T follicular helper cell (primary cell): ENCODE measurements around the gene SDCBP2.

ENCODE experiments used
- DNase-seq: peaks from one replicate; pipeline ENCODE4 v3.0.0-alpha.2; 2020; ENCODE audit warnings: low read depth
- total RNA-seq, 2 experiments: gene quantifications; one replicate each; lab custom pipeline; 2026; lab: John Stamatoyannopoulos, UW

SDCBP2 gene
- 1.0 to 1.6 reads per million in 2 experiments for total RNA-seq

- no peak for DNase-seq
Observed at GRCh38 chr20:1328680-1329330, at the start of gene SDCBP2. Gene SDCBP2 (minus strand): TSS chr20:1329139. CDS start chr20:1320416, 8,723 bp downstream.

GRCh38 chr20:1378735-1379125 is 49.8 kb upstream of the SDCBP2 start:
- no peak for DNase-seq

GRCh38 chr20:1377984-1378734 is 49.2 kb upstream of the SDCBP2 start:
- no peak for DNase-seq

- no peak for DNase-seq
Observed at GRCh38 chr20:1377341-1377871, 48.5 kb upstream of the SDCBP2 start.

- no peak for DNase-seq
Observed at GRCh38 chr20:1376408-1377270, 47.7 kb upstream of the SDCBP2 start.

GRCh38 chr20:1376007-1376406 is 47.1 kb upstream of the SDCBP2 start:
- DNase-seq: no peak

- DNase-seq: no peak
Observed at GRCh38 chr20:1375515-1375914, 46.6 kb upstream of the SDCBP2 start.

- no peak for DNase-seq
Observed at GRCh38 chr20:1374246-1374645, 45.3 kb upstream of the SDCBP2 start.

GRCh38 chr20:1373614-1374013 is 44.7 kb upstream of the SDCBP2 start:
- no peak for DNase-seq

GRCh38 chr20:1373036-1373435 is 44.1 kb upstream of the SDCBP2 start:
- DNase-seq: no peak

GRCh38 chr20:1371830-1372539 is 43.0 kb upstream of the SDCBP2 start:
- no peak for DNase-seq

GRCh38 chr20:1371202-1371782 is 42.4 kb upstream of the SDCBP2 start:
- no peak for DNase-seq

- DNase-seq: no peak
Observed at GRCh38 chr20:1370548-1371110, 41.7 kb upstream of the SDCBP2 start.

GRCh38 chr20:1369970-1370369 is 41.0 kb upstream of the SDCBP2 start:
- DNase-seq: no peak

- DNase-seq: no peak
Observed at GRCh38 chr20:1368448-1369199, 39.7 kb upstream of the SDCBP2 start.

- DNase-seq: no peak
Observed at GRCh38 chr20:1367479-1367878, 38.5 kb upstream of the SDCBP2 start.

- DNase-seq: no peak
Observed at GRCh38 chr20:1364106-1364505, 35.2 kb upstream of the SDCBP2 start.

- no peak for DNase-seq
Observed at GRCh38 chr20:1363522-1363921, 34.6 kb upstream of the SDCBP2 start.

- DNase-seq: no peak
Observed at GRCh38 chr20:1362484-1362883, 33.5 kb upstream of the SDCBP2 start.
